HT1080 (cell line): Measurements from ENCODE around the gene KRTAP10-12. TPM values are rescaled to one million over a fixed set of nuclear protein-coding genes. Genes with fewer than 3 reads are reported as not detected.
"Not testable (repeated sequence)": the region's sequence is repeated elsewhere in the genome, so short reads cannot be mapped to it uniquely, and the experiment has no call there.

Source experiments
- DNase-seq: peaks from one replicate; pipeline ENCODE4 v3.0.0-alpha.2; 2015; ENCODE audit warnings: low read depth
- total RNA-seq: library from RNA; depleted of rRNA; stranded (reverse); fragments of >200 nt; shearing (Covaris generic); gene quantifications from 2 replicates; pipeline ENCODE4 v1.2.3, GENCODE V29; 2014

Gene KRTAP10-12
- total RNA-seq, 1 experiment from 2014 or later: not detected

DNA sequence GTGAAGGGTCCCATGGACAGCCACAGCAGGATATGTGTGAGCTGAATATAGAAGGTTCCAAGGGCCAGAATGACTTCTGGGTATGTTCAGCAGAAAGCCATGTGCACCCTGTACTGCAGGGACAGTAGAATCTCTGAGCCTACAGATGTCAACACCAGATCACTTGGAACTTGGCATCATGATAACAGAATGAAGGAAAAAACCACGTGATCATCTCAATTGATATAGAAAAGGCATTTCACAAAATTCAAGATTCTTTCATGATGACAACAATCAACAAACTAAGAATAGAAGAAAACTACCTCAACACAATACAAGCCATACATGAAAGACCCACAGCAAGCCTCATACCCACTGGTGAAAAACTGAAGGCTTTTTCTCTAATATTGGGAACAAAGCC, 29.4 kb upstream of the KRTAP10-12 start:
- no peak for DNase-seq

DNA sequence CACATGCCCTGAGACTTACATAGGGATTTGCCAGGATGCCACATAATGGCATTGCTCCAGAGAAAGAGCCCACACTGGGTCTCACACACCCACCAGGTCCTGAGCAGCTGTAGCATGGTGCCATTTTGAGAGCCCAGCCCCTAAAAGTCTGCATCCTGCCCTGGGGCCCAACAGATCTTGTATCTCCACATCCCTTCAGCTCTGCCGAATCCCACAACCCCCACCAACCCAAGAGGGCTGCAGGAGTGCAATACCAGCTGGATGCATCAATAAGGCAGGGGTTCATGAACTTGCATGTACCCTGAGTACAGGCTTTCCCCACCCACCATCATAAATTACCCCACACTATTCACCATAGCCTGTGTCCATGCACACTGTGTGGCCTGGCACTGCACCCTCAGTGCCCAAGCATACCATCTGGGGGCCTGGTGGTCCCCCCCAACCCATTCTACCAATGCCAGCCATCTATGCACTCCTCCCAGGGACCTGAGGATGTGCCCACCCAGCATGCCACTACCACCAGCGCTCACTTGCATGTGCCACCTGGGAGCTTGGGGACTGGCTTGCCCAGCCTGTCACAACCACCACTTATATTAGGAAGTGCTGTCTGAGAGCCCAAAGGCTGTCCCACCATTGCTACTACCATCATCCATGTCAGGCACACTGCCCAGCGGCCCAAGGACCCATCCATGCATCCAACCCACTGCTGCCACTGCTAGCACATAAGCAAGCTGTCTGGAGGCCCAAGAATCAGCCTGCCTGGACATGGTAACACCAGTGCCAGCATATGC, 26.1 kb upstream of the KRTAP10-12 start:
- DNase-seq: no peak

DNA sequence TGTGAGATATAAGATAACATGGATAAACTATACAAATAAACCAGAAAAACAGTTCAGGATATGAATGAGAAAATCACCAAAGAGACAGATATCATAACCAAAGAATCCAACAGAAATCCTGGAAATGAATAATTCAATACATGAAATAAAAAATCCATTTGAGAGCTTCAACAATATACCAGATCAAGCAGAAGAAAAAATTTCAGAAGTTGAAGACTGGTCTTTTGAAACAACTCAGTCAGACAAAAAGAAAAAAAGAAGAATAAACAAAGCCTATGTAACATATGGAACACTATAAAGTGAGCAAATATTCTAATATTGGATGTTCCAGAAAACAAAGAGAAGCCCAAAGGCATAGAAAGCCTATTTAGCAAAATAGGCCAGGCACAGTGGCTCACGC, 25.1 kb upstream of the KRTAP10-12 start:
- DNase-seq: no peak

DNA sequence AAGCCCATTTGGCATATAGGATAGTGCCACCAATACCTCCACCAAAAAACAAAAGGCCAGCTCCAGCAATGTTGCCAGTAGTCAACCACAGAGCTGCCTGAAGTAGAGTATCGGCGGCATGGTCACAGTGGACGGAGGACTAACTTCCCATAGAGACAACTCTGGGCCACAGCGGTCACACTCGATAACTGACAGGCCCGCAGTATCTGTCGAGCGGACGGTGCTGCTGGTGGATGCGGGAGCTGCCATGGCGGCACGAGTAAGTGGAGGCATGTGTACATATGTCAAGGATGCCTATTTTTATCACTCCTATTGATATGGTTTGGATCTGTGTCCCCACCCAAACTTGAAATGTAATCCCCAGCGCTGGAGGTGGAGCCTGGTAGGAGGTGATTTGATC, 19.1 kb upstream of the KRTAP10-12 start:
- DNase-seq: no peak

DNA sequence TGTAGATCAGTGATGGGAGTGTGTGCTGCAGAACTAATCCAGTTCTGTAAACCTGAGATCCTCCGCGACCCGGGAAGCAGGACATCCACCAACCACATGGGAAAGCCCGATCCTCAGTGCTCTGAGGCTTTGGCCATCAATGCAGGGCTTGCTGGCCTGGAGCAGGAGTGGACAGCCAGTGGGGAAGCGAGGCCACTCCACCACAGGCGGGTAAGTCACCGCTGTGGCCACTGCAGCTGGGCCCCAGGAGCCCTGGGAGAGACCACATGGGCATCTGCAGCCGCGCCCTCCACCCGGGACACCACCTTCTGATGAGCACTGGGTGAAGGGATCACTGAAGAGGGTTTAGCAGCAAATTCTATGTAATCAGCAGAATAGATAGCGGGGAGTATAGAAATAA, 15.8 kb upstream of the KRTAP10-12 start:
- no peak for DNase-seq

DNA sequence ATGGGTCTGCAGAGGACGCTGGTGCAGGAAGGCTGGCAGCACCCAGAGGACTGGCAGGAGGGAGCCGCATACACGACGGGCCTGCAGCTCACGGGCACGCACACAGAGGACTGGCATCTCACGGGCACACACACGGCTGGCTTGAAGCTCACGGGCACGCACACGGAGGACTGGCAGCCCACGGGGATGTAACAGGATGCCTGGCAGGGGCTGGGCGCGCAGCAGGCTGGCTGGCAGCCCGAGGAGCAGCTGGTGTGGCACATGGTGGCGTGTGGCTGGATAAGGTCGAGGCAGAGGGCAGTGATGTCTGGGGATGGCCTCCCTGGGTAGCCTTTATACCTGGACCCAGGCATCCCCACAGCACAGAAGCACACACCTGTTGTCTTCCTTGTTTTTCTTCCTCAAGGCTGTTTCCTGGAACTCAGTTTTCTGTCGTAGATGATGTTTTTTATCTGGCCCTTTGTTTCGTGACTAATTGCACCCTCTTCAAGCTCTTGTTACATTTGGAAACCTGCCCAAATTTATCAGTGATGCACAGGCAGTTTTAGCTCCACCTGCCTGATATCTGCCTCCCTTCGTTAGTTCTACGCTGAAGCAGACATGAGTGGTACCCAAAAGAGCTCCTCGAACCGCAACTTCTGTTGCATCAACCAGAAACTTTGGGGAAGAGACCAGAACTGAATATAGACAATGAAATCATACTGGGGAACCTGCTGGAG, 15.0 kb upstream of the KRTAP10-12 start, which contains the start of gene KRTAP12-1:
Gene KRTAP12-1 (minus strand): TSS at position 303 of the 719 bp plus-strand sequence. CDS start 40 bp downstream, at position 263.
- no peak for DNase-seq

DNA sequence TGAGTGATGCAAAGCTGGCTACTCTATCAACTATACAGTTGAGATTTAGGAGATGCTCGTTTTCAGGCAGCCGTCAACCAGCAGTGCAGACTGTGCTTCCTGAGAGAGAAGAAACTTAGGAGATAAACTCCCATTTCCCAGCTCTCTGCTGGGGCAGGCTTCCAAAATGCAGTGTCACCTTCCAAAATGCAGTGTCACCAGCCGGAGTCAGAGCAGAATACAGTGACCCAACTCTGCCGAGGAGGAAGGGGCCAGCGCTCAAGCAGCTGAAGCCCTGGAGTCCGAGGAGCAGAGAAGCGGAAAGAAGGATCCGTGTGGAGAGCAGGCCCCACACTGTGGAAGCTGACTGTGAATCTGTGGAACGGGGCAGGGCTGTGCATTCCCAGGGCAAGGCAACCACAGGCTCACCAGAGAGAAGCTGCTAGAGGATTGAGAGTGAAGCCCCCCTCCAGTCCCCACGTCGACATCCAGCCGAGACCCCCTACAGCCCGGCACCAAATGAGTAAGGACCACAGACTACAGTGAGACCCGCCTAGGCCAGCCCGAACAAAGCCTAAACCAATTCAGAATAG, 14.3 kb upstream of the KRTAP10-12 start:
- DNase-seq: no peak

DNA sequence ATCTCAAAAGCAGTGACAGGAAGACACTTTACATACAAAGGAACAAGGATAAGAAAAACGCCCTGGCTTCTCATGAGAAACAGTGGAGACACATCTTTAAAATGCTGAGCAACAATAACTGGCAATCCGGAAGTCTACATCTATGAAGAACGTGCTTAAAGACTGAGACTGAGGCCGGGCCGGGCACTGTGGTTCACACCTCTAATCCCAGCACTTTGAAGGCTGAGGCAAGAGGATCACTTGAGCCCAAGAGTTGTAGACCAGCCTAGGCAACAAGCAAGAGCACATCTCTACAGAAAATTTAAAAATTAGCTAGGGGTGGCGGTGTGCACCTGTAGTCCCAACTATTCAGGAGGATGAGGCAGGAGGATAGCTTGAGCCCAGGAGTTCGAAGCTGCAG, 12.9 kb upstream of the KRTAP10-12 start:
- DNase-seq: no peak

DNA sequence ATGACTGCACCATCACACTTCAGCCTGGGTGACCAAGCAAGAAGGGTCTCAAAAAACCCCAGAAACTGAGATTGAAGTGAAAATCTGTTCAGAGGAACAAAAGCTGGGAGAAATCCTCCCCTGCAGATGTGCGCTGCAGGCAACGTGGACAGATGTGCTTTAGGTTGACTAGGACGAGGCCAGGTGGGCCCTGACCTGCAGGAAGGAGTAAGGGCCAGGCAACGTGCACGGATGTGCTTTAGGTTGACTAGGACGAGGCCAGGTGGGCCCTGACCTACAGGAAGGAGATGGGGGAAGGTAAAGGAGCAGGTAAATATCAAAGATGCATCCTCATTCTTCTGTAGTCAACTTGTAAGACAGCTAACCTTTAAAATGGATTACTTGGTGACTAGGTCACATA, 12.5 kb upstream of the KRTAP10-12 start:
- DNase-seq: no peak

DNA sequence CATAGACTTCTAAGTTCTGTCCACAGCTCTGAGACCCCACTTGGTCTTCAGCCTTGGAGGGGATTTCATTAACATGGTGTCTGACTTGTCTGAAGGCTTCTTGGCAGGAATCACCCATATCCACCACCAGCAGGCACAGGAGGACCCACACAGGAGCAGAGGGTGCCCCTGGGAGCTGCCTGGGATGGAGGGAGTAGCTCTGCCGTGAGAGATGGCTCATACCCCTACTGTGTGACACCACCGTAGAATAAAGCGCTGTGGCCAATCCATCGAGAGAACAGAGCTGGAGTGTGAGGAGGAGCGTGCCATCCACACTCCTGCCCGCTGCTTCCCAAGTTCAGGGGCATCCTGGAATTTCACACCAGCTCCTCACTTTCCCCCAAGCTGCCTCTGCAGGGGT, 11.9 kb upstream of the KRTAP10-12 start:
- not testable (repeated sequence) for DNase-seq

DNA sequence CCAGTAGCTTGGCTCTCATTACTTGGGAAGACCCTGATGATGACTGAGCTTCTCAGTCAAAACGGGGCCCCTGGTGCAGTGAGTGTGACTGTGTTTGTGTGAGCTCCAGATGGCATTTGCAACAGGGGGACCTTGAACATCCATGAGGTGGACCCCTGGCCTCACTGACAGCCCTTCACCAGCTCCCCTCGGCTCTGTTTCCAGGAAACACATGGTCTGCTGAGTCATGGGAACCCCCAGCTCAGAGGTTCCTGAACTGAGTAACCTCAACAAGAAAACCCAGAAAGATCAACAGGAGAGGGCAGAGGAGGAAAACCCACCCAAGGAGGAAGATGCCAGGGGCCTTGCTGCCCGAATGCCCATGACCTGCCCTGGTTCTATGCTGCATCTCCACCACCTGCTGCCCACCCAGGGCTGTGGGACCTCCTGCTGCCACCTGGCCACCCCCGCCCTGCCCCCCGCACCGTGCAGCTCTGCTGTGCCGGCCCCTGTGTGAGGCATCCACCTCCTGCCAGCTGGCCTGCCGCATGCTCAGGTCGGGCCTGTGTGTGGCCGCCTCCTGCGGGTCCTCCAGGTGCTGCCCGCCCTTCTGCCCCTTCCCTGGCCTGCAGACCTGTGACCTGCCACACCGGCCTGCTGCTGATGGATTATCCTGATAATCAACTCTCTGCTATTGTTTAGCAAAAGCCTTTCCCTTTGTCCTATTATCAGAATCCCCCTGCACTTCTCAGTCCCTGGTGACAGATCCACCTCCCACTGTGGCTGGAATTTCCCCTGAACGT, 10.8 kb upstream of the KRTAP10-12 start:
- DNase-seq: no peak

DNA sequence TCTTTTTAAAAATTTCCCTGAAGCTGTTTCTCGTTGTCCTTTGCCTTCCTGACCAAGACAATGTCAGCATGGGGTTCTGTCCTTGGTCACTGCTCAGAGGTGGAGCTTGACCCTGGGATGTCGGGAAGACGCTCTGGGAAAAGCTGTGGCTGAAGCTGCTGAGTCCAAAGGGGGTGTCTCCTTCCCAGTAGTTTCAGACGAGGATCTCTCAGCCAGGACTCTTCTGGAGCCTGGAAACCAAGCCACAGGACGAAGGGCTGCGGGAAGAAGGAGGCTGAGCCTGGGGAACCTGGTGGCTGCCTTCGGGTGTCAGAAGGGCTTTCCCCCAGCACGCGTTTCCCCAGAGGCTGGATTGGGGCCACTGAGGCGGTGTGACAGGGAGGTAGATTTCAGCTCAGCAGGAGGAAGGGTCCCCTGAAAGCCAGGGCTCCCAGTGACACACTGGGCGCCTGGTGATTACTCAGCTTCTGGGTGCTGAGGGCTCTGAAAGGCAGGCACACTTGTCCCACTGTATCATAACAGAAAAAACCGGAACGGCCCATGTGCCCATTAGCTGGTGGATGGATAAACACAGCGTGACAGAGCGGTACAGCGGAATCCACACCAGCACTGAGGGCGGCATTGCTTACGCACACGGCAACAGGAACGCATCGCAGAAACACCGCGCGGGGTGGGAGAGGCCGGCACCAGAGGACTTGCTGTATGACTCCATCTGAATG, 10.0 kb upstream of the KRTAP10-12 start:
- no peak for DNase-seq

DNA sequence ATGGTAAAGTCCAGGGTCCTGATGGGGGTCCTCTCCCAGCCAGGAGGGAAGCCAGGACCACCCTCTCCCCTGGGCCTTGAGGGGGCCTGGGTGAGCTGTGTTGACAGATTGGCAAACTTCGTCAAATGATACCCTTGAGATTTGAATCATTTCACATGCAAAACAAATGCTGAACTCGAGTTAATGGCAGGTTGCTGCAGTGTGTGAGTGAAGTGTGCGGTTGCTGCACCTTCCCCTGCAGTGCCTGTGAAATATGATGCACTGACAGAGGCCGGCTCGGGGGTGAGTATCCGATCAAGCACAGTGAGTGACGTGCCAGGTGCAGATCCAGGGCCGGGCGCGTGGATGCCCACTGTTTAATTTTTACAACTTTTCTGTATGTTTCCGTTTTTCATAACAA, 9.3 kb upstream of the KRTAP10-12 start:
- DNase-seq: no peak

DNA sequence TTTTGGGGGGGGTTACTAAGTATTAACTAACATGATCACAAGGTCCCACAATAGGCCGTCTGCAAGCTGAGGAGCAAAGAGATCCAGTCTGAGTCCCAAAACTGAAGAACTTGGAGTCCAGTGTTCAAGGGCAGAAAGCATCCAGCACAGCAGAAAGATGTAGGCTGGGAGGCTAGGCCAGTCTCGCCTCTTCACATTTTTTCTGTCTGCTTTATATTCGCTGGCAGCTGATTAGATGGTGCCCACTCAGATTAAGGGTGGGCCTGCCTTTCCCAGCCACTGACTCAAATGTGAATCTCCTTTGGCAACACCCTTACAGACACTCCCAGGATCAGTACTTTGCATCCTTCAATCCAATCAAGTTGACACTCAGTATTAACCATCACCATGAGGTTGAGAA, 7.2 kb upstream of the KRTAP10-12 start:
- DNase-seq: not testable (repeated sequence)

DNA sequence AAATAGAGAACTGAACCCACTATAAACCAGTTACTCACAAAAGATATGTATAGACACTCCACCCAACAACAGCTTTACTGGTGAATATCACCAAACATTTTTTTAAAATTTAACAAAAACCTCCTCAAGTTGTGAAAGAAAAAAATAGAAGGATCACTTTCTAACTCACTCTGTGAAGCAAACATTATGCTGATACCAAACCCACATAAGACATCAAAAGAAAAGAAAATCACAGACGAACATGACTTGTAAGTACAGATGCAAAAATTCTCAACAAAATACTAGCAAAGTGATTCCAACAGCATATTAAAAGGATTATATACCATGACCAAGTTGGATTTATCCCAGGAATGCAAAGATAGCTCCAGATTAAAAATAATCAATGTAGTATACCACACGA, 5.3 kb upstream of the KRTAP10-12 start:
- DNase-seq: no peak

DNA sequence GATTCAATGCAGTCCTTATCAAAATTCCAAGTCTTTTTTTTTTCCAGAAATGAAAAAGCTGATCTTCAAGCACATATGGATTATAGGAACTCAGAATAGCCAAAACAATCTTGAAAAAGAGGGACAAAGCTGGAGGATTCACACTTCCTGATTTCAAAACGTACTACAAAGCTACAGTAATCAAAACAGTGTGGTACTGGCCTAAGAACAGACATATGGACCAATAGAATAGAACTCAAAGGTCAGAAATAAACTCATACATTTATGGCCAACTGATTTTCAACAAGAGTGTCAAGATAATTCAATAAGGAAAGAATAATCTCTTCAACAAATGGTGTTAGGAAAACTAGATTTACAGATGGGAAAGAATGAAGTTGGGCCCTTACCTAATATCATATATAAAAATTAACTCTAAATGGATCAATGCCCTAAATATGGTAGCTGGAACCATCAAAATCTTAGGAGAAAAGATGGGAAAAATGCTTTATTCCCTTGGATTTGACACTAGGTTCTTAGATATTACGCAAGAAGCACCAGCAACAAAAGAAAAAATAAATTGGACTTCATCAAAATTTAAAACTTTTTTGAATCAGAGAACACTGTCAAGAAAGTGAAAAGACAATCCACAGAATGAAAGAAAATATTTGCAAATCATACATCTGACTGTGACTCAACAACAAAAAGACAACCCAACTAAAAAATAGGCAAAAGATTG, 4.0 kb upstream of the KRTAP10-12 start:
- DNase-seq: no peak

DNA sequence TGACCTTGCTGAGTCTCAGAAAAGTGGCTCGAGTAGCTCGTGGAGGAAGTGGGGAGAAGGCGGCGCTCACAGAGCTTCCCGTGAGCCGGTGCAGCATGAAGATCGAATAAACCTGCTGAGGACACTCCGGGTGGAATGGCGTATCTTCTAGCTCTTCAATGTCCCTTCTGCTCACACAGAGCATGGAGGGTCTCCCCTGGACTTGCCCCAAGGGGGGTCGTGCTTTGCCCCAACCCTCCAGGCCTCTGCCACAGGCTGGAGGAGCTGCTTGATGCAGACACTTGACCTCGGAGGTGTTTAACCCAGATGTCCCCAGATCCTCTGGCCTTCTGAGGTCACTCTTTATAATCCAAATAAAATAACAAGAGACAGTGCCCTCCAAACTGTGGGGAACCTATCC, 2.2 kb upstream of the KRTAP10-12 start:
- no peak for DNase-seq

DNA sequence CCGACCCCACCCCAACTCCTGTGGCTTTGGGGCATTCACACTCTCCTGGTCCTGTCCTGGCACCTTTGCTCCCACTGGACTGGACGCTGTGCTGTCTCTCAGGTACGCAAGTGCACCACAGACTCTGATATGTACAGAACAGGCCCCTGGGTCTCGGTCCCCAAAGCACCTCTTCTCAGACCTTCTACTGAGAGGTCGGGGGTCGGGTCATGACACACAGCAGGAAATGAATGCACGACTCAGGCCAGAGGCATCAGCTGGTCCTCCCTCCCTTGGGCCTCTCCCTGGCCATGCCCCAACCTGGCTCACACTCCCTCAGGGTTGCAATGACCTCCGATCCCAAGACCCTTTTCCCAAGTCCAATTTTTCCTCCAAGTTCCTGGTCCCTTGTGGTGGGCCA, 1.8 kb upstream of the KRTAP10-12 start:
- no peak for DNase-seq

DNA sequence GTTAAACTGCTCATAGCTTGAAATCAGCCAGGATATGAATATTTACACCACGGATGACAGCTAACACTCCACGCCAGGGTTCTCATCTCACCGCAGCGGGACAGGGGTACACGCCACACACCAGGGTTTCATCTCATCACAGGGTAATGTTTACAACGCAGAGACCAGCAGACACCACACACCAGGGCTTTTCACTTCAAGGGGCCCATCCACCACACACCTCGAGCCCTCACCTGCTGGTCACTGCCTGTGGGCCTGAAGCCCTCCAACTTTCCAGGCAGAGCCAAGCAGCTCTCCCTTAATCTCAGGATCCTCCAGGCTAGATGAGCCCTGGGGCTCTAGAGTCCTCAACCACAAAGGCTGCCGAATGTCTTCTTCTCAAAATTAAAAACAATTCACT, 1.3 kb upstream of the KRTAP10-12 start:
- DNase-seq: no peak

DNA sequence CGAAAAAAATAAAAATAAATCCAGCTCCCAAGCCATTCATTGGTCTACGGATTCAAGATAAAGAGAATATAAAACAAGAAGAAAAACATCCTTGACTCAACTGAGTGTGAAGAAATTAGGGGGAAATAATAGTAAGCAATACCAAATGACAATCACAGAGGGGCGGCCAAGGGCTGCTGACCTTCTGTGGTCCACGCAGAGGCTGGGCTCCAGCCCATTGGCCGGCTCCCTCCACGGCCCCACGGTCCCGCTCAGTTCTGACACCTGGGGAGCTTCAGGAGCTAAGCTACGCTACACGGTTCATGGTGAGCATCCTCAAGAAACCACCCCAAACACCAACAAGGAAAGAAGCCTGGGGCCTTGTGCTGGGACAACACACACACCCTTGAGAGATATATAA, 400 bp upstream of the KRTAP10-12 start:
- DNase-seq: no peak
